Pancreas (tissue), 10 donors: ENCODE measurements around the gene LAMP1. TPM values are rescaled to one million over a fixed set of nuclear protein-coding genes. Genes with fewer than 3 reads are reported as not detected.

Experiments
- ATAC-seq, 4 donors: fragments of 200-7000 bp; cut with Tn5 transposase; one replicate each; pipeline versions ENCODE4 v1.8.0 to v1.9.1; 2020; ENCODE audit warnings: mild to moderate bottlenecking in 4 of 4, moderate library complexity in 4 of 4
- DNase-seq, 6 donors: peaks; one replicate each; pipeline ENCODE4 v3.0.0-alpha.2; 2020
- FAIRE-seq: peaks from 2 replicates; lab custom pipeline; 2012; peaks lifted over from hg19 to GRCh38; lab: Jason Lieb, UNC
- H3K27ac ChIP-seq, 4 donors: fragments of 200-600 bp; sonication (generic); 1 replicate in 3 of 4; 2 replicates in 1 of 4; pipeline versions ENCODE4 v1.5.0 to v1.8.0; 2020
- H3K27me3 ChIP-seq, 4 donors: fragments of 200-600 bp; one replicate each; pipeline ENCODE4 v1.8.0; 2021
- H3K36me3 ChIP-seq, 3 donors: fragments of 200-600 bp; sonication (generic) in 1 of 3; one replicate each; pipeline versions ENCODE4 v1.5.0 to v1.8.0; 2020 to 2021
- H3K4me1 ChIP-seq, 3 donors: fragments of 200-600 bp; one replicate each; pipeline ENCODE4 v1.8.0; 2021
- H3K4me3 ChIP-seq, 4 donors: fragments of 200-600 bp; sonication (generic) in 2 of 4; one replicate each; pipeline versions ENCODE4 v1.5.0 to v1.8.0; 2020 to 2021
- H3K9me3 ChIP-seq, 4 donors: fragments of 200-600 bp; one replicate each; pipeline ENCODE4 v1.8.0; 2021
- WGBS, 2 donors: extraction: QIAGEN DNeasy Blood & Tissue Kit; methylation state at CpG; one replicate each; pipeline ENCODE4 v1.1.7; 2013; 5-methylcytosine and 5-hydroxymethylcytosine counted together
- intact Hi-C, 3 donors: fragments of 100-400 bp; cut with DNase I; formaldehyde crosslinking; loops; one replicate each; pipeline versions ENCODE4 v1.11.1 to v1.14.2; 2022
- polyA plus RNA-seq, 2 donors: library from polyadenylated mRNA; stranded (reverse); fragments of 200-250 nt; gene quantifications; one replicate each; pipeline ENCODE4 v1.2.3, GENCODE V29; 2013
- total RNA-seq, 6 donors: library from RNA; stranded (reverse); fragmentation: NEBNext Ultra II Directional in 4 of 6; extraction: Animal tissue kit (Norgen Biotek cat#: 25700) in 4 of 6; gene quantifications; one replicate each; pipeline versions ENCODE4 v1.2.1 to v1.2.4, GENCODE V29; 2021 to 2023
- TF ChIP-seq, protein P1 (sequence below), 4 donors: fragments of 200-600 bp; sonication (generic) in 3 of 4; IDR thresholded peaks; one replicate each; pipeline versions ENCODE4 v1.5.0 to v1.8.0; 2021; ENCODE audit warnings: antibody characterized with exemption in 4 of 4
- donor health status: healthy with polysubstance abuse.
- donor health status: DM: no; HTN: no; CAD: no; lungs with moderate emphysema.
- donor health status: DM: no; HTN: no; CAD: no.
- donor health status: control.
- donor health status: control.
- donor health status: Bipolar disorder and iron deficiency.
- donor health status: DM: yes; HTN: yes; CAD: no.
- donor health status: DM: no; HTN: no; CAD: no.
- donor health status: DM: no; HTN: no; CAD: no.
- donor health status: DM: yes; HTN: yes; CAD: no.

The LAMP1 gene
- total and polyA plus RNA-seq, 8 donors: 35.1 to 136 (median 91.3) TPM

DNA sequence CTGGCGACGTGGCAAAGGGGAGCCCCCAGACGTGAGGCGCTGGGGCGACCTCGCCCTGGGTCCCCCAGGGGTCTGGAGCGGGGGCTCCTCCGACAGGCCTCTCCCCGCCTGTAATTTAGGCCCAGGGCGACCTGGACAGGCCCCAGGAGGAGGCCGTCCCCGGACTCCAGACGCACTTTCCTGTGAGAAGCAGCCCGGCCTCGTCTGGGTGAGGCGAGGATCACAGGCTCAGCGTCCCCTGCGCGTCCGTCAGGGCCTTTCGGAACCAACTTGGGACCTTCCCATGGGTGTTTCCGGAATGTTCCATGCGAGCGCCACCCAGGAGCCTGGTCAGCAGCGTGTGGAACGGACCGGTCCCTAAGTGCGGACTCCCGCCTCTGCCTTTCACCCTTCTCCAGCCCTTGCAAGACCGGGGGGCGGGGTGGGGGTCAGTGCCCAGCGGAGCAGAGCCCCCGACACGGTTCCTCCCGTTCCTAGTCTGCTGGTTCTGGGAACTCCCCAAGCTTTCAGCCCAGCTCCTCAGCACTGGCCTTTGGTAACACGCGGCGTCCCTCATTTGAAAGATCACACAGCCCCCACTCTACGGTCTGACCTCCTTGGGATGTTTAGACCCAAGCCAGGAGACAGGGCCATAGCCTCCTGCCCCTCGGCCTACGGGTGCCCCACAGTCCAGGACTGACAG lies 68.0 kb downstream of the LAMP1 start:
- peak overlapping the region in 2 of 4 donors; percentile 32 to 39 for H3K4me3 ChIP-seq
- H3K4me1 ChIP-seq: peaks cover 0 to 3% (median 0%) of the 10 kb centered on the region in 3 donors
- peak in 4 of 6 donors; percentile 35 to 79 (median 52) for DNase-seq
- FAIRE-seq: no peak
- no peaks in the 10 kb centered on the region for H3K36me3 ChIP-seq
- H3K9me3 ChIP-seq: no peaks in the 10 kb centered on the region
- TF ChIP-seq, protein P1, sequence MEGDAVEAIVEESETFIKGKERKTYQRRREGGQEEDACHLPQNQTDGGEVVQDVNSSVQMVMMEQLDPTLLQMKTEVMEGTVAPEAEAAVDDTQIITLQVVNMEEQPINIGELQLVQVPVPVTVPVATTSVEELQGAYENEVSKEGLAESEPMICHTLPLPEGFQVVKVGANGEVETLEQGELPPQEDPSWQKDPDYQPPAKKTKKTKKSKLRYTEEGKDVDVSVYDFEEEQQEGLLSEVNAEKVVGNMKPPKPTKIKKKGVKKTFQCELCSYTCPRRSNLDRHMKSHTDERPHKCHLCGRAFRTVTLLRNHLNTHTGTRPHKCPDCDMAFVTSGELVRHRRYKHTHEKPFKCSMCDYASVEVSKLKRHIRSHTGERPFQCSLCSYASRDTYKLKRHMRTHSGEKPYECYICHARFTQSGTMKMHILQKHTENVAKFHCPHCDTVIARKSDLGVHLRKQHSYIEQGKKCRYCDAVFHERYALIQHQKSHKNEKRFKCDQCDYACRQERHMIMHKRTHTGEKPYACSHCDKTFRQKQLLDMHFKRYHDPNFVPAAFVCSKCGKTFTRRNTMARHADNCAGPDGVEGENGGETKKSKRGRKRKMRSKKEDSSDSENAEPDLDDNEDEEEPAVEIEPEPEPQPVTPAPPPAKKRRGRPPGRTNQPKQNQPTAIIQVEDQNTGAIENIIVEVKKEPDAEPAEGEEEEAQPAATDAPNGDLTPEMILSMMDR (IDR thresholded peaks at IDR 0.05): no peak
- peak in 1 of 4 donors; percentile 8 for ATAC-seq
- H3K27me3 ChIP-seq: no peaks in the 10 kb centered on the region
- 88% methylated on average over 38 to 41 of the region's 41 CpGs for WGBS, 2 donors
- intact Hi-C loops: no loop called here
- peak overlapping the region in 2 of 4 donors; percentile 49 to 54 for H3K27ac ChIP-seq

DNA sequence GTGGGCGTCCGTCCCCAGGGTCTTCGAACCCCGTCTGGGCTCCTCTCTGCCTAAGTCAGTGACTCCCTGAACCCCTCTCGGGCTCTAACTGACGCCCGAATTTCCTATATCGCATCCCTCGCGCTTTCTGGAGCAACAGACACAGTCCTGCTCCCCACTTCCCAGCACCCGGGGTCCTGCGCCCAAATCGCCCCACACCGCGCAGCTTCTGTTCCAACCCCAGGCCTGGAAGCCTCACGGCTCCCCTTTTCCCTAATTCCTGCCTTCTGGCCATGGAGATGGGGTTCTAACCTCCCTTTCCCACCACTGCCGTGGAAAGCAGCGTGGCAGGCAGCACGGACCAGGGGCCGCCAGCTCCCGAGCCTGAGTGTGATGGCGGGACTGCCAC lies 68.5 kb downstream of the LAMP1 start:
- Histone ChIP-seq H3K9me3 (no peaks in the 10 kb centered on the region), H3K27ac (no peak overlapping the region), H3K4me3 (no peak overlapping the region), H3K27me3 (no peaks in the 10 kb centered on the region), H3K36me3 (no peaks in the 10 kb centered on the region), H3K4me1 (peaks cover 0 to 3% (median 0%) of the 10 kb centered on the region in 3 donors)
- 88 to 94% methylated on average over 22 of the region's 22 CpGs for WGBS, 2 donors
- DNase-seq: peak in 1 of 6 donors; percentile 56
- TF ChIP-seq, protein P1 (IDR thresholded peaks at IDR 0.05): no peak
- FAIRE-seq: no peak
- intact Hi-C loops: no loop called here
- no peak for ATAC-seq

DNA sequence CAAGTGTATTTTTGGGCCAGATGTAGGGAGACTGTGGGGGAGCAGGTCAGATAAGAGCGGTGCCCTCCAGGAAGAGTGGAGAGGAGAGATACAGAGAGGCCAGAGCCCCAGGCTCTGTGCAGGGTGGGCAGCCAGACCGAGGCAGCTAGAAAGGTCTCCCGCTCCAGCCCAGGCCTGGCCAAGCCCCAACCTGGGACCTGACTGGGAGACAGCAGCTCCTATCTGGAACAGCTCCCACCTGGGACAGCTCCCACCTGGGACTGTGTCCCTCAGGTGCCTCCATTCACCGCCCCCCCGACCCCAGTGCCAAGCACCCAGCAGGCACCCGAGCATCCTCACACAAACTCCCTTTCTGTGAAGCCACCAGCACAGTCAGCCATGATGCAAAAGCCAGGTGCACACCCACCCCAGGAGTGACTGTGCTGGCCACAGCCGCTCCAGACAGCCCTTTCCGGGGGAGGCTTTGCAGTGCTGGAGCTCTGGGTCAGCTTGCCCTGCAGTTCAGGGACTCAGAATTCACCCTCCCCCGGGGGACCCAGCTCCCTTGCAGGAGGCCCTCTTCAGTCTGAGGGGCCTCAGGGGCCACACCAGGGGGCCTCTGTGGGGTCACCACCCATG lies 69.0 kb downstream of the LAMP1 start:
- Histone ChIP-seq H3K27ac (no peak overlapping the region), H3K4me1 (peaks cover 0 to 3% (median 0%) of the 10 kb centered on the region in 3 donors), H3K36me3 (no peaks in the 10 kb centered on the region), H3K27me3 (no peaks in the 10 kb centered on the region), H3K9me3 (no peaks in the 10 kb centered on the region), H3K4me3 (no peak overlapping the region)
- TF ChIP-seq, protein P1 (IDR thresholded peaks at IDR 0.05): no peak
- intact Hi-C loops: no loop called here
- FAIRE-seq (no peak), ATAC-seq (no peak), DNase-seq (peak in 1 of 6 donors; percentile 55)
- WGBS, 2 donors: 71 to 73% methylated on average over 8 to 9 of the region's 9 CpGs

DNA sequence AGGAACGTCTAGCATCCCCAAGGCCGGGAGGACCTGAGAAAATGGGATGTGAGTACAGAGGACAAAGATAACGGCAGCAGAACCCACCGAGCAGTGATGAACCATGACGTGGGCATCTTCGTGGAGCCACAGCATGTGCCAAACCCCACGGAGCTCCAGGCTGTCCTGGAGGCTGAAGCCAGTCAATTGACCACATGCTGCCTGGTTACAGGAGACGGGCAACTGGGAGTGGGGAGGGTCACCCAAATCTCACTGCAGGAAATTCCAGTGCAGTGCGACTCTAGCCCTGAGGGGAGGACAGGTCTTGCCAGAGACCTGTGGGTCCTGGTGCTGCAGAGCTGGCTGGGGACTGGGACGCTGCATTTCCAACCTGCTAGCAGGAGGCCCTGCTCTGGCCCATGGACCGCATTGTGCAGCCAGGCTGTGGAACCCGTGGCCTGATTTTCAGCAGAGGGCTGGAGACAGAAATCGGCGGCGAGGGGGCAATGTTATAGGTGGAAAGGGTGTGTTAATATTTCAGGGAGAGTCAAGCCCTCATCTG lies 70.1 kb downstream of the LAMP1 start:
- DNase-seq (peak in 1 of 6 donors; percentile 44), FAIRE-seq (no peak), ATAC-seq (no peak)
- Histone ChIP-seq H3K27ac (no peak overlapping the region), H3K27me3 (no peaks in the 10 kb centered on the region), H3K4me3 (no peak overlapping the region), H3K9me3 (no peaks in the 10 kb centered on the region), H3K4me1 (peaks cover 0 to 3% (median 0%) of the 10 kb centered on the region in 3 donors), H3K36me3 (no peaks in the 10 kb centered on the region)
- intact Hi-C loops: no loop called here
- TF ChIP-seq, protein P1 (IDR thresholded peaks at IDR 0.05): no peak
- 63 to 72% methylated on average over 15 of the region's 15 CpGs for WGBS, 2 donors
